GM23248 (cell line): ENCODE measurements around the gene CFAP126. TPM values are rescaled to one million over a fixed set of nuclear protein-coding genes. Genes with fewer than 3 reads are reported as not detected.

Experiments used
- DNase-seq: peaks from one replicate; pipeline ENCODE4 v3.0.0-alpha.2; 2015
- H2AFZ ChIP-seq: fragments of 200-600 bp; sonication (generic); 2 replicates; pipeline ENCODE4 v1.6.1; 2016; ENCODE audit warnings: antibody characterized with exemption
- H3F3A ChIP-seq: fragments of 200-600 bp; sonication (generic); 2 replicates; pipeline ENCODE4 v1.6.1; 2016; ENCODE audit warnings: mild to moderate bottlenecking, antibody characterized with exemption, mixed run types; ENCODE audit not compliant: insufficient read depth
- H3K27ac ChIP-seq: fragments of 200-600 bp; sonication (generic); 2 replicates; pipeline ENCODE4 v1.5.1; 2016; ENCODE audit warnings: mild to moderate bottlenecking
- H3K27me3 ChIP-seq: fragments of 200-600 bp; sonication (generic); replicated peaks from 2 replicates; pipeline ENCODE4 v1.6.1; 2016; ENCODE audit warnings: mild to moderate bottlenecking; ENCODE audit not compliant: insufficient read depth
- H3K36me3 ChIP-seq: fragments of 200-600 bp; sonication (generic); 2 replicates; pipeline ENCODE4 v1.6.1; 2016; ENCODE audit warnings: low read depth, mild to moderate bottlenecking
- H3K4me1 ChIP-seq: fragments of 200-600 bp; sonication (generic); 2 replicates; pipeline ENCODE4 v1.6.1; 2016; ENCODE audit warnings: mild to moderate bottlenecking; ENCODE audit not compliant: insufficient read depth
- H3K4me2 ChIP-seq: fragments of 200-600 bp; sonication (generic); one replicate; pipeline ENCODE4 v1.6.1; 2016; ENCODE audit warnings: mild to moderate bottlenecking; ENCODE audit not compliant: unreplicated experiment
- H3K4me3 ChIP-seq: fragments of 200-600 bp; sonication (generic); 2 replicates; pipeline ENCODE4 v1.5.1; 2016; ENCODE audit warnings: mild to moderate bottlenecking
- H3K79me2 ChIP-seq: fragments of 200-600 bp; sonication (generic); 2 replicates; pipeline ENCODE4 v1.6.1; 2016; ENCODE audit warnings: mild to moderate bottlenecking; ENCODE audit not compliant: insufficient read depth
- H3K9ac ChIP-seq: fragments of 200-600 bp; sonication (generic); 2 replicates; pipeline ENCODE4 v1.6.1; 2016; ENCODE audit warnings: mild to moderate bottlenecking
- H3K9me2 ChIP-seq: fragments of 200-600 bp; sonication (generic); 2 replicates; pipeline ENCODE4 v1.6.1; 2016; ENCODE audit warnings: mixed run types, mild to moderate bottlenecking, moderate library complexity; ENCODE audit not compliant: insufficient read depth
- H3K9me3 ChIP-seq: fragments of 200-600 bp; sonication (generic); one replicate; pipeline ENCODE4 v1.6.1; 2017; ENCODE audit warnings: low read depth
- H4K20me1 ChIP-seq: fragments of 200-600 bp; sonication (generic); 2 replicates; pipeline ENCODE4 v1.6.0; 2016; ENCODE audit not compliant: insufficient read depth
- EZH2 ChIP-seq: fragments of 200-600 bp; sonication (generic); IDR thresholded peaks from 2 replicates; pipeline ENCODE4 v1.6.1; 2018; ENCODE audit warnings: antibody characterized with exemption, mild to moderate bottlenecking; ENCODE audit not compliant: insufficient read depth, poor library complexity, severe bottlenecking
- EZH2phosphoT487 ChIP-seq: fragments of 200-600 bp; sonication (generic); IDR thresholded peaks from 2 replicates; pipeline ENCODE4 v1.6.1; 2018; ENCODE audit warnings: antibody characterized with exemption, moderate library complexity, mild to moderate bottlenecking, low read depth; ENCODE audit not compliant: insufficient read depth
- WGBS, 2 experiments: methylation state at CpG; one replicate each; pipeline ENCODE4 v1.1.6; 2015 to 2017; ENCODE audit warnings: low lambda C conversion rate in 2 of 2, low coverage in 1 of 2; ENCODE audit errors: missing lambda C conversion rate in 2 of 2; 5-methylcytosine and 5-hydroxymethylcytosine counted together
- in situ Hi-C: fragments of 300-500 bp; cut with MboI; formaldehyde crosslinking; loops from 2 replicates; pipeline ENCODE4 v1.15.0; 2020
- polyA plus RNA-seq: library from polyadenylated mRNA; unstranded; fragments of >200 nt; fragmentation: Nextera tagmentation; extraction: Ambion mirVana; gene quantifications from 2 replicates; pipeline ENCODE4 v1.2.1, GENCODE V29; 2016
- total RNA-seq: library from RNA; depleted of rRNA; stranded (reverse); fragments of >200 nt; shearing (Covaris generic); gene quantifications from 2 replicates; pipeline ENCODE4 v1.2.3, GENCODE V29; 2014

The CFAP126 gene
- total and polyA plus RNA-seq, 2 experiments from 2014 or later, result not detected

DNA sequence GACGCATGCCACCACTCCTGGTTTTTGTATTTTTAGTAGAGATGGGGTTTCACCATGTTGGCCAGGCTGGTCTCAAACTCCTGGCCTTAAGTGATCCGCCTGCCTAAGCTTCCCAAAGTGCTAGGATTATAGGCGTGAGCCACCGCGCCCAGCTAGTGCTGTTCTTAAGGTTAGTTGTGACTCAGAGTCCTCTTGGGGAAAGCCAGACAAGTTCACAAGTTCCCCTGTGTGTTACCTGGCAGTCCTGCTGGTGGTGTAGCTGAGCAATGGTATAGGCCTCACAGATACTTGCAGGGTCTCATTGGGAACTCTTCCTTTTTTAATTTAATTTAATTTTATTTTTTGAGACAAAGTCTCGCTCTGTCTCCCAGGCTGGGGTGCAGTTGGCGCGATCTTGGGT, 10.6 kb downstream of the CFAP126 start:
- Histone ChIP-seq H3K27me3 (no peaks in the 10 kb centered on the region), H3K27ac (no peak overlapping the region), H3K79me2 (peaks cover 23% of the 10 kb centered on the region), H3K36me3 (peaks cover 16% of the 10 kb centered on the region; the same call in 1 of the 2 replicates), H3K4me2 (no peak overlapping the region), H3K4me3 (no peak overlapping the region), H3F3A (no peaks in the 10 kb centered on the region), H2AFZ (no peak overlapping the region), H3K9me2 (no peaks in the 10 kb centered on the region), H3K9me3 (no peaks in the 10 kb centered on the region), H4K20me1 (no peaks in the 10 kb centered on the region), H3K4me1 (no peaks in the 10 kb centered on the region), H3K9ac (no peak overlapping the region)
- DNase-seq, result no peak
- no peak for TF ChIP-seq EZH2phosphoT487
- 97 to 99% methylated on average over 8 of the region's 8 CpGs for WGBS, 2 experiments
- in situ Hi-C loops, result no loop called here

DNA sequence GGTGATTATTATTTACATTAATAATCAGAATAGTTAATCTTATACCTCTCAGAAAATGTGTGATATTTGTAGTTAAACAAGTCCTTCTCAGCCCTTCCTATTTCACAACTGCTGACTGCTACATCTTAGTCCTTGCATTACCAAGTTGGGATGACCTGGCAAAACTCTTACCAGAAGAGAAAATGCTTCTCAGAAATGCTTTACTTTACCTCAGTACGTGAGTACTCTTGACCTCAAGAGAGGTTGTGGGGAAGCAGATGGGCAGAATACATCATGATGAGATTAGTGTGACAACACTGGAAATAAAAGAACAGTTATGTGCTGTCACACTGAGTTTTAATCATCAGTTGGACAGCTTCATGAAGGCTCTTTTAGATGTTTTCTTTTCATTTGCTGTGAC, 16.2 kb downstream of the CFAP126 start:
- no peak overlapping the region for H3K9ac ChIP-seq
- no peaks in the 10 kb centered on the region for H3K4me1 ChIP-seq
- peaks cover 31% of the 10 kb centered on the region for H3K79me2 ChIP-seq
- H3K36me3 ChIP-seq, result 0 out of 2 replicates have a peak, but pooled peaks cover 12% of the 10 kb centered on the region
- WGBS, 2 experiments, result 96 to 97% methylated on average over 1 of the region's 1 CpG
- H4K20me1 ChIP-seq, result no peaks in the 10 kb centered on the region
- no peak overlapping the region for H3K27ac ChIP-seq
- no peaks in the 10 kb centered on the region for H3F3A ChIP-seq
- no peak overlapping the region for H3K4me2 ChIP-seq
- H3K4me3 ChIP-seq, result no peak overlapping the region
- DNase-seq, result no peak
- H2AFZ ChIP-seq, result no peak overlapping the region
- H3K9me2 ChIP-seq, result no peaks in the 10 kb centered on the region
- H3K9me3 ChIP-seq, result no peaks in the 10 kb centered on the region
- TF ChIP-seq EZH2 (no peak), EZH2phosphoT487 (no peak)
- no peaks in the 10 kb centered on the region for H3K27me3 ChIP-seq
- in situ Hi-C loops, result no loop called here

DNA sequence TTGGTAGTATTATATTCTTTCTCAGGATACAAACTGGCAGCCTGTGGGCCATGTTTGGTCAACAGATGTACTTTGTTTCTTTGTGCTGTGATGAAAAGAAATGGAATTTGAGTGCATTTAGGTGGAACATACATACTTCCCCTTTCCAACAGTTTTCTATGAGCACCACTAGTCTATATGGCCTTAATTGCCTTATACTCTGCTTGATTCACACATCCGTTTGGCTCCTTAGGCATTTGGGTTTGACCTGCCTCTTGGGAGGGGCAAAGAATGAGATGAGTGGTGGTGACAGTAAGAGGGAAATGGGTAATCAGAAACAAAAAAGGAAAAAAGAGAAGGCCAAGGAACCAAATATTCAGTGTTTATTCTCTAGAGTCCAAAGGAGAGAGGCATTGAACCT, 17.0 kb downstream of the CFAP126 start:
- no peak overlapping the region for H3K4me2 ChIP-seq
- no peak overlapping the region for H3K27ac ChIP-seq
- H3F3A ChIP-seq, result no peaks in the 10 kb centered on the region
- H3K36me3 ChIP-seq, result 0 out of 2 replicates have a peak, but pooled peaks cover 12% of the 10 kb centered on the region
- peaks cover 36% of the 10 kb centered on the region for H3K79me2 ChIP-seq
- no peak overlapping the region for H3K4me3 ChIP-seq
- no peaks in the 10 kb centered on the region for H3K9me2 ChIP-seq
- in situ Hi-C loops, result no loop called here
- no peaks in the 10 kb centered on the region for H3K27me3 ChIP-seq
- TF ChIP-seq EZH2, result no peak
- TF ChIP-seq EZH2phosphoT487, result no peak
- H2AFZ ChIP-seq, result no peak overlapping the region
- DNase-seq, result no peak
- H3K9ac ChIP-seq, result no peak overlapping the region
- 94 to 100% methylated on average over 1 of the region's 1 CpG for WGBS, 2 experiments
- no peaks in the 10 kb centered on the region for H3K9me3 ChIP-seq
- H4K20me1 ChIP-seq, result no peaks in the 10 kb centered on the region
- H3K4me1 ChIP-seq, result no peaks in the 10 kb centered on the region

GRCh38 chr1:161342821-161343220, 24.9 kb downstream of the CFAP126 start:
- no peak overlapping the region for H3K4me3 ChIP-seq
- H3K27ac ChIP-seq, result no peak overlapping the region
- no peaks in the 10 kb centered on the region for H4K20me1 ChIP-seq
- no peaks in the 10 kb centered on the region for H3K4me1 ChIP-seq
- H3K9me3 ChIP-seq, result no peaks in the 10 kb centered on the region
- no peak overlapping the region for H3K4me2 ChIP-seq
- peaks cover 33% of the 10 kb centered on the region for H3K79me2 ChIP-seq
- no peak for TF ChIP-seq EZH2phosphoT487
- TF ChIP-seq EZH2, result no peak
- no peak for DNase-seq
- H3F3A ChIP-seq, result no peaks in the 10 kb centered on the region
- H3K36me3 ChIP-seq, result peaks cover 33% of the 10 kb centered on the region
- H3K27me3 ChIP-seq, result no peaks in the 10 kb centered on the region
- no peak overlapping the region for H2AFZ ChIP-seq
- no peak overlapping the region for H3K9ac ChIP-seq
- H3K9me2 ChIP-seq, result no peaks in the 10 kb centered on the region
- WGBS, 2 experiments, result 94 to 97% methylated on average over 5 of the region's 5 CpGs
- in situ Hi-C loops, result no loop called here

GRCh38 chr1:161342177-161342576, 25.5 kb downstream of the CFAP126 start:
- Histone ChIP-seq H3F3A (no peaks in the 10 kb centered on the region), H3K36me3 (peaks cover 33% of the 10 kb centered on the region), H3K27me3 (no peaks in the 10 kb centered on the region), H3K27ac (no peak overlapping the region), H3K9me3 (no peaks in the 10 kb centered on the region), H3K4me2 (no peak overlapping the region), H3K4me3 (no peak overlapping the region), H3K9me2 (no peaks in the 10 kb centered on the region), H2AFZ (no peak overlapping the region), H3K4me1 (no peaks in the 10 kb centered on the region), H4K20me1 (no peaks in the 10 kb centered on the region), H3K9ac (no peak overlapping the region), H3K79me2 (peaks cover 37% of the 10 kb centered on the region)
- no peak for DNase-seq
- in situ Hi-C loops, result no loop called here
- TF ChIP-seq EZH2 (no peak), EZH2phosphoT487 (no peak)
- 96 to 100% methylated on average over 2 of the region's 2 CpGs for WGBS, 2 experiments
